Hepatocyte (in vitro differentiated cells): ENCODE measurements around the gene SHTN1.

Source experiments
- EZH2 ChIP-seq: fragments of 200-600 bp; sonication (generic); IDR thresholded peaks from 2 replicates; pipeline ENCODE4 v1.6.1; 2016; ENCODE audit warnings: antibody characterized with exemption, mild to moderate bottlenecking, borderline replicate concordance
- EZH2phosphoT487 ChIP-seq: fragments of 200-600 bp; sonication (generic); IDR thresholded peaks from one replicate; pipeline ENCODE4 v1.6.1; 2018; ENCODE audit warnings: antibody characterized with exemption, mild to moderate bottlenecking, low read depth, moderate library complexity; ENCODE audit not compliant: unreplicated experiment, severe bottlenecking
- TF ChIP-seq, protein P1 (sequence below): fragments of 200-600 bp; sonication (generic); IDR thresholded peaks from 2 replicates; pipeline ENCODE4 v1.5.1; 2016; ENCODE audit warnings: antibody characterized with exemption, mild to moderate bottlenecking; ENCODE audit not compliant: poor library complexity

DNA sequence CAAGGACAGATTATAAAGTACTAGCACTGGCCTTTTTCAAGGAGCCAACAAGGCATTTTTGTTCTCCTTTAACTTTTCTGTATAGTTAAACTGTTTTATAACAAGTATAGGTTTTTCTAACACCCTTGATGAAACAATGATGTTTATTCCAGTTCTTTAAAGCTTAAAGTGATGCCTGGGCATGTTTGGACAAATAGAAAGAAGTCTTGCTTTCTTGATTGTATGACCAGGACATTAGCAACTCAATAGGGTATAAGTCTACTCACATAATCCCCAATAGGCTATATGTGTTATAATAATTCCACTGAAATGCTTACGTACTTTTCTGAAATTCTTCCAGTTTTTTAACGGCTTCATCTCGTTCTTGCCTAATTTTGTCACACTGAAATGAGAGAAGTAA is 36.7 kb downstream of the SHTN1 start:
- TF ChIP-seq, protein P1, sequence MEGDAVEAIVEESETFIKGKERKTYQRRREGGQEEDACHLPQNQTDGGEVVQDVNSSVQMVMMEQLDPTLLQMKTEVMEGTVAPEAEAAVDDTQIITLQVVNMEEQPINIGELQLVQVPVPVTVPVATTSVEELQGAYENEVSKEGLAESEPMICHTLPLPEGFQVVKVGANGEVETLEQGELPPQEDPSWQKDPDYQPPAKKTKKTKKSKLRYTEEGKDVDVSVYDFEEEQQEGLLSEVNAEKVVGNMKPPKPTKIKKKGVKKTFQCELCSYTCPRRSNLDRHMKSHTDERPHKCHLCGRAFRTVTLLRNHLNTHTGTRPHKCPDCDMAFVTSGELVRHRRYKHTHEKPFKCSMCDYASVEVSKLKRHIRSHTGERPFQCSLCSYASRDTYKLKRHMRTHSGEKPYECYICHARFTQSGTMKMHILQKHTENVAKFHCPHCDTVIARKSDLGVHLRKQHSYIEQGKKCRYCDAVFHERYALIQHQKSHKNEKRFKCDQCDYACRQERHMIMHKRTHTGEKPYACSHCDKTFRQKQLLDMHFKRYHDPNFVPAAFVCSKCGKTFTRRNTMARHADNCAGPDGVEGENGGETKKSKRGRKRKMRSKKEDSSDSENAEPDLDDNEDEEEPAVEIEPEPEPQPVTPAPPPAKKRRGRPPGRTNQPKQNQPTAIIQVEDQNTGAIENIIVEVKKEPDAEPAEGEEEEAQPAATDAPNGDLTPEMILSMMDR = no peak
- TF ChIP-seq EZH2 (no peak), EZH2phosphoT487 (no peak)
